ENCODE data around the gene NOS1. TPM values are rescaled to one million over a fixed set of nuclear protein-coding genes. Genes with fewer than 3 reads are reported as not detected.

Gene NOS1
- total RNA-seq, 1 experiment from 2014 or later, result not detected

GRCh38 chr12:117298191-117298590 is 63.2 kb downstream of the NOS1 start:
- Mint-ChIP-seq H3K4me1 (ENCODE audit: insufficient read depth, unreplicated experiment) (no peaks in the 10 kb centered on the region), H3K4me3 (ENCODE audit: unreplicated experiment) (no peak overlapping the region), H3K27me3 (ENCODE audit: insufficient read depth, unreplicated experiment) (no peaks in the 10 kb centered on the region), H3K36me3 (ENCODE audit: insufficient read depth, unreplicated experiment) (no peaks in the 10 kb centered on the region), H3K9me3 (ENCODE audit: unreplicated experiment) (peaks cover 10% of the 10 kb centered on the region), H3K27ac (ENCODE audit: low read depth, unreplicated experiment) (no peak overlapping the region)
- BruUV-seq (replicated peaks), result no TSS peak
- ChIA-PET POLR2A (no interaction called here), CTCF (interaction anchor here (0.7 kb wide), 1 partner anchor 537 kb away, joined by 3 read pairs; no protein-coding TSS in a partner anchor)
- no peak for DNase-seq (ENCODE audit: unreplicated experiment)
- no peak for TF ChIP-seq CTCF (IDR thresholded peaks at IDR 0.05; ENCODE audit: unreplicated experiment)
- intact Hi-C loops (cut with micrococcal nuclease), result no loop called here

- no peak for TF ChIP-seq CTCF (IDR thresholded peaks at IDR 0.05; ENCODE audit: unreplicated experiment)
- Mint-ChIP-seq H3K9me3 (ENCODE audit: unreplicated experiment) (peaks cover 10% of the 10 kb centered on the region), H3K27me3 (ENCODE audit: insufficient read depth, unreplicated experiment) (no peaks in the 10 kb centered on the region), H3K27ac (ENCODE audit: low read depth, unreplicated experiment) (no peak overlapping the region), H3K4me3 (ENCODE audit: unreplicated experiment) (no peak overlapping the region), H3K4me1 (ENCODE audit: insufficient read depth, unreplicated experiment) (no peaks in the 10 kb centered on the region), H3K36me3 (ENCODE audit: insufficient read depth, unreplicated experiment) (no peaks in the 10 kb centered on the region)
- intact Hi-C loops (cut with micrococcal nuclease), result no loop called here
- ChIA-PET POLR2A (no interaction called here), CTCF (no interaction called here)
- DNase-seq (ENCODE audit: unreplicated experiment), result no peak
- BruUV-seq (replicated peaks), result no TSS peak
Observed at GRCh38 chr12:117294189-117294603, 67.2 kb downstream of the NOS1 start.

GRCh38 chr12:117293510-117293909 is 67.9 kb downstream of the NOS1 start:
- H3K4me1 Mint-ChIP-seq (ENCODE audit: insufficient read depth, unreplicated experiment), result no peaks in the 10 kb centered on the region
- intact Hi-C loops (cut with micrococcal nuclease), result no loop called here
- H3K9me3 Mint-ChIP-seq (ENCODE audit: unreplicated experiment), result peaks cover 10% of the 10 kb centered on the region
- no peak overlapping the region for H3K27ac Mint-ChIP-seq (ENCODE audit: low read depth, unreplicated experiment)
- ChIA-PET POLR2A (no interaction called here), CTCF (no interaction called here)
- no peak for TF ChIP-seq CTCF (IDR thresholded peaks at IDR 0.05; ENCODE audit: unreplicated experiment)
- H3K27me3 Mint-ChIP-seq (ENCODE audit: insufficient read depth, unreplicated experiment), result no peaks in the 10 kb centered on the region
- no peaks in the 10 kb centered on the region for H3K36me3 Mint-ChIP-seq (ENCODE audit: insufficient read depth, unreplicated experiment)
- DNase-seq (ENCODE audit: unreplicated experiment), result no peak
- BruUV-seq (replicated peaks), result no TSS peak
- H3K4me3 Mint-ChIP-seq (ENCODE audit: unreplicated experiment), result no peak overlapping the region

GRCh38 chr12:117292688-117293087 is 68.7 kb downstream of the NOS1 start:
- Mint-ChIP-seq H3K27ac (ENCODE audit: low read depth, unreplicated experiment) (no peak overlapping the region), H3K4me3 (ENCODE audit: unreplicated experiment) (no peak overlapping the region), H3K27me3 (ENCODE audit: insufficient read depth, unreplicated experiment) (no peaks in the 10 kb centered on the region), H3K36me3 (ENCODE audit: insufficient read depth, unreplicated experiment) (no peaks in the 10 kb centered on the region), H3K4me1 (ENCODE audit: insufficient read depth, unreplicated experiment) (no peaks in the 10 kb centered on the region), H3K9me3 (ENCODE audit: unreplicated experiment) (peaks cover 10% of the 10 kb centered on the region)
- no peak for DNase-seq (ENCODE audit: unreplicated experiment)
- TF ChIP-seq CTCF (IDR thresholded peaks at IDR 0.05; ENCODE audit: unreplicated experiment), result no peak
- POLR2A ChIA-PET, result no interaction called here
- BruUV-seq (replicated peaks), result no TSS peak
- CTCF ChIA-PET, result no interaction called here
- intact Hi-C loops (cut with micrococcal nuclease), result no loop called here
